ENCODE measurements around the gene ZNF853. TPM values are rescaled to one million over a fixed set of nuclear protein-coding genes. Genes with fewer than 3 reads are reported as not detected.
A peak's percentile ranks its signal among the peaks of the same experiment; 100 is the strongest.

Gene ZNF853
- total and polyA plus RNA-seq, 12 donors: 1.2 to 15.3 (median 4.7) TPM

- no peaks in the 10 kb centered on the region for H3K9me3 ChIP-seq (replicated peaks in 1 of 3)
- DNase-seq: peak; percentile 44 to 67 (median 52)
- H3K27ac ChIP-seq: peak overlapping the region in 1 of 5 donors; percentile 55
- peaks cover 0 to 9% of the 10 kb centered on the region in 2 donors for H3K4me1 ChIP-seq (replicated peaks in 1 of 2)
- H3K4me3 ChIP-seq: peak overlapping the region in 3 of 4 donors; percentile 16 to 79 (median 35)
- intact Hi-C loops (cut with DNase I): no loop called here
- no peaks in the 10 kb centered on the region for H3K36me3 ChIP-seq (replicated peaks in 1 of 2)
- no peaks in the 10 kb centered on the region for H3K27me3 ChIP-seq
- TF ChIP-seq POLR2A (IDR thresholded peaks at IDR 0.05): no peak
- TF ChIP-seq CTCF (IDR thresholded peaks at IDR 0.05): no peak
- 7 to 86% (median 31%) methylated on average over 1 to 61 of the region's 63 CpGs for WGBS, 4 donors
Observed at GRCh38 chr7:6615723-6616555, 529 bp downstream of the ZNF853 start.

GRCh38 chr7:6616854-6617643 lies 1.6 kb downstream of the ZNF853 start:
- no peaks in the 10 kb centered on the region for H3K9me3 ChIP-seq (replicated peaks in 1 of 3)
- peaks cover 0 to 8% of the 10 kb centered on the region in 2 donors for H3K36me3 ChIP-seq (replicated peaks in 1 of 2)
- H3K27me3 ChIP-seq: no peaks in the 10 kb centered on the region
- H3K4me1 ChIP-seq (replicated peaks in 1 of 2): peaks cover 0 to 9% of the 10 kb centered on the region in 2 donors
- no peak overlapping the region for H3K27ac ChIP-seq
- intact Hi-C loops (cut with DNase I): no loop called here
- H3K4me3 ChIP-seq: no peak overlapping the region
- DNase-seq: no peak
- no peak for TF ChIP-seq POLR2A (IDR thresholded peaks at IDR 0.05)
- TF ChIP-seq CTCF (IDR thresholded peaks at IDR 0.05): no peak
- WGBS, 4 donors: 88 to 91% (median 89%) methylated on average over 8 to 20 of the region's 20 CpGs

- Histone ChIP-seq H3K27ac (no peak overlapping the region), H3K9me3 (replicated peaks in 1 of 3) (no peaks in the 10 kb centered on the region), H3K4me3 (no peak overlapping the region), H3K36me3 (replicated peaks in 1 of 2) (peaks cover 0 to 8% of the 10 kb centered on the region in 2 donors), H3K4me1 (replicated peaks in 1 of 2) (peaks cover 0 to 9% of the 10 kb centered on the region in 2 donors), H3K27me3 (no peaks in the 10 kb centered on the region)
- TF ChIP-seq CTCF (IDR thresholded peaks at IDR 0.05) (no peak), POLR2A (IDR thresholded peaks at IDR 0.05) (no peak)
- intact Hi-C loops (cut with DNase I): no loop called here
- WGBS, 4 donors: 72 to 85% (median 79%) methylated on average over 4 of the region's 4 CpGs
- no peak for DNase-seq
Observed at GRCh38 chr7:6618621-6619020, 3.2 kb downstream of the ZNF853 start.

GRCh38 chr7:6619961-6620360 lies 4.6 kb downstream of the ZNF853 start:
- intact Hi-C loops (cut with DNase I): no loop called here
- Histone ChIP-seq H3K9me3 (replicated peaks in 1 of 3) (no peaks in the 10 kb centered on the region), H3K27ac (no peak overlapping the region), H3K4me3 (no peak overlapping the region), H3K36me3 (replicated peaks in 1 of 2) (peaks cover 0 to 8% of the 10 kb centered on the region in 2 donors), H3K27me3 (no peaks in the 10 kb centered on the region), H3K4me1 (replicated peaks in 1 of 2) (peaks cover 0 to 8% of the 10 kb centered on the region in 2 donors)
- no peak for DNase-seq
- TF ChIP-seq CTCF (IDR thresholded peaks at IDR 0.05) (no peak), POLR2A (IDR thresholded peaks at IDR 0.05) (no peak)
- WGBS, 4 donors: 83 to 97% (median 89%) methylated on average over 3 of the region's 3 CpGs
